ENCODE results near the gene ZSCAN26.

Gene ZSCAN26

DNA sequence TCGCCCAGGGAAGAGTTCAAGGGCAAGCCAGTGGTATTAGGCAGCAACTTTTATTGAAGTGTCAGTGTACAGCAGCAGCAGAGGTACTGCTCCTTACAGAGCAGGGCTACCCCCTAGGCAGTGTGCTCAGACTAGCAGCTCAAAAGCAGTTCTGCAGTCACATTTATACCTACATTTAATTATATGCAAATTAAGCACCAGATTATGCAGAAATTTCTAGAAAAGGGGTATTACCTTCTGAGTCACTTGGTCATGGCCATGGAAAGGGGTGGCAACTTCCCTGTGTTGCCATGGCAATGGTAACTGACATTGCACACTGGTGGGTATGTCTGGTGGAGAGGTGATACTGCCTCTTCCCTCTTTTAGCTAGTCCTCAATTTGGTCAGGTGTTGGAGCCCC is 12.8 kb upstream of the ZSCAN26 start:
- Histone ChIP-seq H4K20me1 (no peaks in the 10 kb centered on the region), H3K4me2 (no peak overlapping the region), H3K27me3 (no peaks in the 10 kb centered on the region), H3K4me1 (peaks cover 25% of the 10 kb centered on the region), H3K36me3 (peaks cover 5% of the 10 kb centered on the region; the same call in 1 of the 2 replicates), H3K9ac (no peak overlapping the region), H3K27ac (no peak overlapping the region), H3K4me3 (no peak overlapping the region), H3K9me3 (peaks cover 5% of the 10 kb centered on the region)
- no peak for TF ChIP-seq Cebpa-rat (IDR thresholded peaks at IDR 0.05)

DNA sequence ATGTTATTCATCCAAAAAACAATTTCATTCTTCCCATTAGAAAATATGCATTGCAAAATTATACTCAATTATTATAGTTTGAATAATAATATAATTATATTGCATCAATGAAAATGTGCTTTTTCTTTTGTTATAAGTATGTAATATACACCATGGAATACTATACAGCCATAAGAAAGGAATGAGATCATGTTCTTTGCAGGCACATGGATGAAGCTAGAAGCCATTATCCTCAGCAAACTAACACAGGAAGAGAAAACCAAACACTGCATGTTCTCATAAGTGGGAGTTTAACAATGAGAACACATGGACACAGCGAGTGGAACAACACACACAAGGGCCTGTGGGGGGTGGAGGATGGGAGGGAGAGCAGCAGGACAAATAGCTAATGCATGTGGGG is 9.9 kb upstream of the ZSCAN26 start:
- Histone ChIP-seq H3K9me3 (peaks cover 8% of the 10 kb centered on the region), H3K9ac (no peak overlapping the region), H3K4me3 (no peak overlapping the region)

DNA sequence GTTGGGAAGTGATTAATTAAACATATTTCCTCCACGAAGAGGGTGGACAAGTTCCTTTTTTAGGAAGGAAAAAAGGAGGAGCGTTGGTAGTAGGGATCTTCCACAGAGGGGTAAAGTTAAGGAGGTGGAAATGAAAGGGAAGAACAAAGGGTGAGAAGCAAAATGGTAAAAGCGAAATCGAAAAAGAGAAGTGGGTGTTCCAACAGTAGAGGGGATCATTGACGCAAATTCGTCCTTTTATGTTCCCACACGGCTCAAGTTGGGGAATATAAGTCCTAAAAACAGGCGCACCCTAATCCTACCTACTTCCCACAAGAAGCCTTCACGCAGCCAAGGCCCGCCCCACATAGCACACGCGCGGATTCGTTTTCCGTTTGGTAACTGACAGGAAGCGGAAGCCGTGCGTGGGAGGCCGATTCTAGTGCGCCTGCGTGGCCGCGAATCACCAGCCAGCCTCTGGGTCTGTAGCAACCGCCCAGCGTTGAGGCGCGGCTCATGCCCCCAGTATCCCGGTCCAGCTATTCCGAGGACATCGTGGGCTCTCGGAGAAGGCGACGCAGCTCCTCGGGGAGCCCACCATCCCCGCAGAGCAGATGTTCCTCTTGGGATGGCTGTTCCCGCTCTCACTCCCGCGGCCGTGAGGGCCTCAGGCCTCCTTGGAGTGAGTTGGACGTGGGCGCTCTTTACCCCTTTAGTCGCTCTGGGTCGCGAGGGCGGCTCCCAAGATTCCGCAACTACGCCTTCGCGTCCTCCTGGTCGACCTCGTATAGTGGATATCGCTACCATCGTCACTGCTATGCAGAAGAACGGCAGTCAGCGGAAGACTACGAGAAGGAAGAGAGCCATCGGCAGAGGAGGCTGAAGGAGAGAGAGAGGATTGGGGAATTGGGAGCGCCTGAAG is 7.8 kb upstream of the ZSCAN26 start, which contains the start of gene NKAPL:
NKAPL (plus strand) TSS at position 421 of the 901 bp plus-strand sequence; CDS start at position 496, 75 bp downstream.
- H4K20me1 ChIP-seq = no peaks in the 10 kb centered on the region
- H3K27ac ChIP-seq = no peak within 1 kb of the TSS
- no peak within 1 kb of the TSS for H3K9ac ChIP-seq
- H3K9me3 ChIP-seq = peaks cover 8% of the 10 kb centered on the region
- no peak for TF ChIP-seq Cebpa-rat (IDR thresholded peaks at IDR 0.05)
- H3K4me3 ChIP-seq = no peak within 1 kb of the TSS
- no peaks in the 10 kb centered on the region for H3K36me3 ChIP-seq
- H3K4me2 ChIP-seq = no peak within 1 kb of the TSS
- H3K4me1 ChIP-seq = peaks cover 13% of the 10 kb centered on the region
- H3K27me3 ChIP-seq = no peaks in the 10 kb centered on the region

More for the DNA sequence above, 9.9 kb upstream of the ZSCAN26 start:
- H3K27ac ChIP-seq = no peak overlapping the region
- no peaks in the 10 kb centered on the region for H3K27me3 ChIP-seq
- no peaks in the 10 kb centered on the region for H4K20me1 ChIP-seq
- no peak overlapping the region for H3K4me2 ChIP-seq
- H3K36me3 ChIP-seq = no peaks in the 10 kb centered on the region
- TF ChIP-seq Cebpa-rat (IDR thresholded peaks at IDR 0.05) = no peak
- peaks cover 22% of the 10 kb centered on the region for H3K4me1 ChIP-seq

DNA sequence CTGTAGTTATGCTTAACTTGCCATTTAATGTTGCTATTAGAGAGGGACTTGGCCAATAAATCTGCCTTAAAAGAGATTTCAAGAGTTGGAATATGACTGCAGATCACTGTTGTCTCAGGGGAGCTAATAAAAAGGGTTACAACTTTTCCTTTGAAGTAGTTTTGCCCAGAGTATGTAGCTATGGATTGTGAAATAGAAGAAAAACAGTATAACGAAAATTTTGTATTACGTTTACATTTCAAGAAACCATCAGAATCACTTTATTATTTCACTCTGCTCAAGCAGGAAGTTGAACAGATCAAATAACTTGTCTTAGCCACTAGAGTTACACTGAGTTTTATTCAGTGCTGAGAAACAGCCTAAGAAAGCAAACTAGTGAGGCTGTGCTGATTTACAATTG is 3.0 kb upstream of the ZSCAN26 start:
- no peak overlapping the region for H3K9ac ChIP-seq
- H3K27ac ChIP-seq = no peak overlapping the region
- no peak overlapping the region for H3K4me2 ChIP-seq
- H3K4me1 ChIP-seq = peaks cover 32% of the 10 kb centered on the region
- TF ChIP-seq Cebpa-rat (IDR thresholded peaks at IDR 0.05) = no peak
- H3K9me3 ChIP-seq = peaks cover 5% of the 10 kb centered on the region
- no peaks in the 10 kb centered on the region for H4K20me1 ChIP-seq
- no peaks in the 10 kb centered on the region for H3K27me3 ChIP-seq
- H3K36me3 ChIP-seq = no peaks in the 10 kb centered on the region
- no peak overlapping the region for H3K4me3 ChIP-seq

DNA sequence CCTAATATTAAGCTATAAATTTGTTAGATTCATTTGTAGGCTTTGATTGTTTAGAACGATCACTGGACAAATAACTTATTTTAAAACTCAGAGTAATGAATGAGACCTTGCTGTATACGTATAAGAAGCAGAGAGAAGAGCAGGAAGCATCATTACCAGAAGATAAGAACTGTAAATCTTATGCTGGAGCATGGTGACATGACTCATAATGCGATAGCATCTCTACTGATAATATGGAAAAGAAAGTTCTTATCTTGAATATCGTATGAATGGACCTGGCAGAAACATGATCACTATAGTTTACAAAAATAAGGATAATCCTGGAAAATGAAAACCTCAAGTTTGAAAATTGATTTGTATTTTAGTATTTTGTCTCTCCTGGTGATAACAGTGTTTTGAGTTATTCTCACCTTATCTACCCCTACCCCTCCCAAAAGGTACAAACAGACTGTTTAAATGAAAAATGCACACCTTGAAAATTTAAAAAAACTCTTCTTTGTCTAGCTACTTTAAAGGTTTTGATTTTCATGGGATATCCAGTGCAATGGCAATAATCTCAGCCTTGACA is 2.0 kb upstream of the ZSCAN26 start:
- no peaks in the 10 kb centered on the region for H3K27me3 ChIP-seq
- no peaks in the 10 kb centered on the region for H3K9me3 ChIP-seq
- H4K20me1 ChIP-seq = no peaks in the 10 kb centered on the region
- H3K4me1 ChIP-seq = peaks cover 32% of the 10 kb centered on the region
- no peak overlapping the region for H3K9ac ChIP-seq
- no peak overlapping the region for H3K27ac ChIP-seq
- no peak for TF ChIP-seq Cebpa-rat (IDR thresholded peaks at IDR 0.05)
- no peak overlapping the region for H3K4me2 ChIP-seq
- no peak overlapping the region for H3K4me3 ChIP-seq
- H3K36me3 ChIP-seq = no peaks in the 10 kb centered on the region

DNA sequence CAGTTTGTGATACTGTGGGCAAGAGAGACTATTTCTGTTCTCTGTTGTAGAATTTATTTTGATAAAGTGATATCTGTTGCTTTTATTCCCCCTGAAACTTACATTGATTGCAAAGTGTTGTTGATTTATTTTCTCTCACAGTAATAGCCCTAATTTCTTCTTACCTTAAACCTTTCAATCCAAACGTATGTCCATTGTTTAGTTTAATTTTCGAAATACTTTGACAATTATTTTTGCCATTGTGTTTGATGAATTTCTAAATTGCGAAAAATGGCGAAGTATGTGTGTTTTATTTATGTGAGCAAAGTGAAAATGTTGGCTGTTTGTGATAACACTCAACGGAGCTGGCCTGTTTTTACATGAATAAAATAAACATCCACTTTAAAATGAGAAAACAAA is 381 bp upstream of the ZSCAN26 start:
- H3K9ac ChIP-seq = peak overlapping the region; percentile 85
- no peak for TF ChIP-seq Cebpa-rat (IDR thresholded peaks at IDR 0.05)
- H3K4me3 ChIP-seq = peak overlapping the region; percentile 82
- peak overlapping the region; percentile 76 for H3K4me2 ChIP-seq
- no peaks in the 10 kb centered on the region for H4K20me1 ChIP-seq
- H3K36me3 ChIP-seq = peaks cover 4% of the 10 kb centered on the region
- peak overlapping the region; percentile 78 for H3K27ac ChIP-seq
- no peaks in the 10 kb centered on the region for H3K9me3 ChIP-seq
- H3K4me1 ChIP-seq = peaks cover 19% of the 10 kb centered on the region
- H3K27me3 ChIP-seq = no peaks in the 10 kb centered on the region

DNA sequence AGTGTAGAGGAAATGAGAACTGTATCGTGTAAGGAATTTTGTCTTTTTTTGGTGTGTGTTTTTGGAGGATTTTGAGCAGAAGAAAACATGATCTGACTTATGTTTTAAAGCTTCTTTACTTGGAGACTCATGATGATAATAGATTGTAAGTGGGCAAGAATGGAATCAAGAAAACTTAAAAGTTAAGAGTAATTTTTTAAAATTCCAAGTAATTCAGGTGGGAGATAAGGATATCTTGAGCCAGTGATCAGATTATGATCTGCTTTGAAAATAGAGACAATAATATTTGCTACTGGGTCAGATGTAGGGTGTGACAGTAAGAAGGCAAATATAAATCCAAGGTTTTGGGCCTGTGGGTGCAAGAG is 734 bp downstream of the ZSCAN26 start:
- TF ChIP-seq Cebpa-rat (IDR thresholded peaks at IDR 0.05) = no peak
- Histone ChIP-seq H3K4me3 (peak overlapping the region; percentile 82), H3K27me3 (no peaks in the 10 kb centered on the region), H3K9ac (peak overlapping the region; percentile 85), H3K9me3 (no peaks in the 10 kb centered on the region), H3K4me2 (peak overlapping the region; percentile 76), H4K20me1 (no peaks in the 10 kb centered on the region), H3K27ac (no peak overlapping the region), H3K4me1 (peaks cover 19% of the 10 kb centered on the region), H3K36me3 (peaks cover 15% of the 10 kb centered on the region)

DNA sequence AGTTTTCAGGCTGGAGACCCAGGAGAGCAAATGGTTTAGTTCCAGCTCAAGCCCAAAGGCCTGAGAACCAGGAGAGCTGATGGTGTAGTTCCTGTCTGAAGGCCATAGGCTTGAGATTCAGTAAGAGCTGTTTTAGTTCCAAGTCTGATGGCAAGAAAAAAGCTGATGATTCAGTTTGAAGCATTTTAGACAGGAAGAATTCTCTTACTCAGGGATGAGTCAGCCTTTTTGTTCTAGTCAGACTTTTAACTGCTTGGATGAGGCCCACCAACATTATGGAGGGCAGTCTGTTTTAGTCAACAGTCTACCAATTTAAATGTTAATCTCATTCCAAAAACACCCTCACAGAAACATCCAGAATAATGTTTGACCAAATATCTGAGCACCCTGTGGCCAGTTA is 2.5 kb downstream of the ZSCAN26 start:
- no peak overlapping the region for H3K4me3 ChIP-seq
- peaks cover 33% of the 10 kb centered on the region for H3K36me3 ChIP-seq
- H3K27me3 ChIP-seq = no peaks in the 10 kb centered on the region
- no peak overlapping the region for H3K4me2 ChIP-seq
- H3K9me3 ChIP-seq = no peaks in the 10 kb centered on the region
- H3K4me1 ChIP-seq = peaks cover 19% of the 10 kb centered on the region
- H3K27ac ChIP-seq = no peak overlapping the region
- H3K9ac ChIP-seq = no peak overlapping the region
- TF ChIP-seq Cebpa-rat (IDR thresholded peaks at IDR 0.05) = no peak
- no peaks in the 10 kb centered on the region for H4K20me1 ChIP-seq

DNA sequence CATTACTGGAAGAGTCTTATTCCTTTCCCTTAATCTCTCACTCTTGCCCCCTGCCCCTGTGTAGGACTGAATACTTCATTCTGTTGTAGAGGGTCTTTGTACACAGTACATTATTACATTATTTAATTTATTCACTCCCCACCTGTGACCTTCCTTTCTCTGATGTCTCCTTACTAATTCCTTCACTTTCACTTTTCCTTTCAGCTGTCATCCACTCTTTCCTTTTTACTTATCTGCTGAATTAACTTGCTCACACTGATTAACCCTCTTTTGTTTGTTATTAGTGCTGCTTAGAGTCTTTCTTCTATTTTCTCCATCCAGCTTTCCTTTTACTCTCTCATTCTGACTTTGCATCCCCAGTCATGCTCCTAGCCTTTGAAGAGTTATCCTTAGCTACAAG is 7.9 kb downstream of the ZSCAN26 start:
- H3K9me3 ChIP-seq = no peaks in the 10 kb centered on the region
- H3K27ac ChIP-seq = no peak overlapping the region
- H3K36me3 ChIP-seq = peaks cover 65% of the 10 kb centered on the region
- TF ChIP-seq Cebpa-rat (IDR thresholded peaks at IDR 0.05) = no peak
- H3K4me3 ChIP-seq = no peak overlapping the region
- H3K4me2 ChIP-seq = no peak overlapping the region
- H4K20me1 ChIP-seq = no peaks in the 10 kb centered on the region
- no peaks in the 10 kb centered on the region for H3K4me1 ChIP-seq
- no peak overlapping the region for H3K9ac ChIP-seq
- peaks cover 2% of the 10 kb centered on the region; the same call in 1 of the 2 replicates for H3K27me3 ChIP-seq

DNA sequence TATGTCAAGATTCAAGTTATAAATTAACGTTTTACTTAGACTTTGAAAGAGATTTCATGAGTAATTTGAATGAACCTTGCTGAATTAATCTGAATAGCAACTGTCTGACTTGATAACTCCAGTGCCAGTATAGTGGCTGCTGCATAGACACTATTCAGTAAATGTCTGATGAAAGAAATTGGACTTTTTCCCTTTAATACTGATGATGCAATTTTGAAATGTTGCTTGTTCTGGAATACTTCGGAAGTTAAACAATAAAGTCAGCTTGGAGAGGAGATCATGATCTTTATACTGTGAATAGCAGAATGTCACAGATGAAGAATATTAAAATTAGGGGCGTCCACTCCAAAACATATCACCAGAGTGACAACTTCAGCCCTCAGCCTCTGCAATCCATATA is 10.8 kb downstream of the ZSCAN26 start:
- TF ChIP-seq Cebpa-rat (IDR thresholded peaks at IDR 0.05) = no peak
- Histone ChIP-seq H3K9ac (no peak overlapping the region), H3K9me3 (no peaks in the 10 kb centered on the region; the same call in 1 of the 2 replicates), H3K27me3 (peaks cover 30% of the 10 kb centered on the region), H3K4me3 (no peak overlapping the region), H3K36me3 (peaks cover 50% of the 10 kb centered on the region), H4K20me1 (no peaks in the 10 kb centered on the region), H3K4me2 (no peak overlapping the region), H3K4me1 (0 out of 2 replicates have a peak, but pooled peaks cover 9% of the 10 kb centered on the region), H3K27ac (no peak overlapping the region)

All from BLaER1 (cell line).